ENCODE data around the gene DIP2C.
"Not testable (repeated sequence)": the region's sequence is repeated elsewhere in the genome, so short reads cannot be mapped to it uniquely, and the experiment has no call there.

The DIP2C gene

GRCh38 chr10:515674-516073 is 173.8 kb downstream of the DIP2C start:
- DNase-seq = no peak
- ATAC-seq = no peak

GRCh38 chr10:514137-514671 is 175.3 kb downstream of the DIP2C start:
- ATAC-seq (no peak), DNase-seq (no peak)

GRCh38 chr10:513393-513792 is 176.1 kb downstream of the DIP2C start:
- DNase-seq (no peak), ATAC-seq (no peak)

- DNase-seq, ATAC-seq: not testable (repeated sequence)
Measured at GRCh38 chr10:512661-513060, 176.8 kb downstream of the DIP2C start.

- ATAC-seq (no peak), DNase-seq (no peak)
Measured at GRCh38 chr10:511849-512191, 177.6 kb downstream of the DIP2C start.

GRCh38 chr10:511101-511848 is 178.2 kb downstream of the DIP2C start:
- DNase-seq (peak; percentile 92), ATAC-seq (peak; percentile 79)

- ATAC-seq (no peak), DNase-seq (no peak)
Measured at GRCh38 chr10:510415-510881, 179.0 kb downstream of the DIP2C start.

GRCh38 chr10:509361-510102 is 179.9 kb downstream of the DIP2C start:
- ATAC-seq = no peak
- no peak for DNase-seq

GRCh38 chr10:508726-509125 is 180.7 kb downstream of the DIP2C start:
- DNase-seq (no peak), ATAC-seq (no peak)

- no peak for ATAC-seq
Measured at GRCh38 chr10:507908-508444, 181.5 kb downstream of the DIP2C start.

GRCh38 chr10:507355-507699 is 182.1 kb downstream of the DIP2C start:
- ATAC-seq (no peak), DNase-seq (no peak)

More at GRCh38 chr10:507908-508444, 181.5 kb downstream of the DIP2C start:
- DNase-seq = no peak

- no peak for ATAC-seq
- no peak for DNase-seq
Measured at GRCh38 chr10:506451-507354, 182.8 kb downstream of the DIP2C start.

- ATAC-seq (no peak), DNase-seq (no peak)
Measured at GRCh38 chr10:505419-505818, 184.0 kb downstream of the DIP2C start.

- DNase-seq (no peak), ATAC-seq (no peak)
Measured at GRCh38 chr10:504806-505205, 184.7 kb downstream of the DIP2C start.

GRCh38 chr10:504121-504611 is 185.3 kb downstream of the DIP2C start:
- ATAC-seq (no peak), DNase-seq (no peak)

- no peak for DNase-seq
- ATAC-seq = no peak
Measured at GRCh38 chr10:501596-501995, 187.9 kb downstream of the DIP2C start.

GRCh38 chr10:500876-501275 is 188.6 kb downstream of the DIP2C start:
- no peak for ATAC-seq
- DNase-seq = no peak

GRCh38 chr10:499991-500390 is 189.5 kb downstream of the DIP2C start:
- ATAC-seq (peak; percentile 36), DNase-seq (no peak)

- ATAC-seq = no peak
- DNase-seq = no peak
Measured at GRCh38 chr10:498760-499435, 190.6 kb downstream of the DIP2C start.

- no peak for ATAC-seq
- no peak for DNase-seq
Measured at GRCh38 chr10:497898-498451, 191.5 kb downstream of the DIP2C start.

GRCh38 chr10:497289-497688 is 192.2 kb downstream of the DIP2C start:
- DNase-seq (no peak), ATAC-seq (no peak)

All from stimulated activated naive CD8-positive, alpha-beta T cell treated with anti-CD3 and anti-CD28 coated beads, Interleukin-15, Interleukin-2, amounts not matched to agents 100 U/mL and 50 U/mL, for 24 hours (primary cell).